Duodenal mucosa (tissue), 2 donors: Measurements from ENCODE around the gene SH2D4B.

Experiments
- H3K27ac ChIP-seq: one replicate; pipeline ENCODE4 v1.7.0; 2013; ENCODE audit warnings: low read depth, low read length
- H3K27me3 ChIP-seq, 2 donors: one replicate each; pipeline ENCODE4 v1.7.0; 2013; ENCODE audit warnings: low read length in 2 of 2, control low read depth in 1 of 2; ENCODE audit not compliant: insufficient read depth in 2 of 2, control insufficient read depth in 1 of 2
- H3K36me3 ChIP-seq, 2 donors: one replicate each; pipeline ENCODE4 v1.7.0; 2013; ENCODE audit warnings: low read length in 2 of 2, control low read depth in 1 of 2; ENCODE audit not compliant: insufficient read depth in 2 of 2, control insufficient read depth in 1 of 2
- H3K4me1 ChIP-seq, 2 donors: one replicate each; pipeline ENCODE4 v1.7.0; 2013; ENCODE audit warnings: low read length in 2 of 2, control low read depth in 1 of 2; ENCODE audit not compliant: insufficient read depth in 2 of 2, control insufficient read depth in 1 of 2
- H3K4me3 ChIP-seq, 2 donors: one replicate each; pipeline ENCODE4 v1.7.0; 2013; ENCODE audit warnings: low read length in 2 of 2, low read depth in 1 of 2
- H3K9ac ChIP-seq, 2 donors: one replicate each; pipeline ENCODE4 v1.7.0; 2013; ENCODE audit warnings: low read length in 2 of 2, low read depth in 1 of 2
- H3K9me3 ChIP-seq, 2 donors: one replicate each; pipeline ENCODE4 v1.7.0; 2013; ENCODE audit warnings: low read length in 2 of 2, control low read depth in 1 of 2; ENCODE audit not compliant: control insufficient read depth in 1 of 2

SH2D4B gene

GRCh38 chr10:80633383-80633860 is 95.7 kb downstream of the SH2D4B start:
- H3K9ac ChIP-seq = no peak overlapping the region
- H3K4me3 ChIP-seq = no peak overlapping the region
- H3K9me3 ChIP-seq = no peaks in the 10 kb centered on the region
- H3K27ac ChIP-seq = no peak overlapping the region
- no peaks in the 10 kb centered on the region for H3K27me3 ChIP-seq
- no peaks in the 10 kb centered on the region for H3K36me3 ChIP-seq
- H3K4me1 ChIP-seq = no peaks in the 10 kb centered on the region

GRCh38 chr10:80633910-80634309 is 96.2 kb downstream of the SH2D4B start:
- Histone ChIP-seq H3K36me3 (no peaks in the 10 kb centered on the region), H3K27ac (no peak overlapping the region), H3K4me1 (no peaks in the 10 kb centered on the region), H3K27me3 (no peaks in the 10 kb centered on the region), H3K9ac (no peak overlapping the region), H3K4me3 (no peak overlapping the region), H3K9me3 (no peaks in the 10 kb centered on the region)

DNA sequence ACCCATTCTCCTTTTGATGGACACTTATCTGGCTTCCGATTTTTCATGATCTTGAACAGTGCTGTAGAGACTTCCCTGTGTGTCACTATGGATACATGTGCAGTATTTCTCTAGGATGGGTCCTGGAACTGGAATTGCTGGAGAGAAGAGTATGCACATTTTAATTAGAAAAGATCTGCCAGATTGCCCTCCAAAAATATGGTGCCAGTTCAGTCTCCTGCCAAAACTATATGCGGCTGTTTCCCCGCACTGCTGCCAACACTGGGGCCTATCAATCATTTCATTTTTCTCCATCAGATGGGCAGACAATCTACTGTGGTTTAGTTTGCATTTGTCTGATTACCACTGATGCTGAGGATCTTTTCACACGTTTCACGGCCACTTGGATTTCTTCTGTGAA is 105.0 kb downstream of the SH2D4B start:
- Histone ChIP-seq H3K9ac (no peak overlapping the region), H3K36me3 (no peaks in the 10 kb centered on the region), H3K4me1 (no peaks in the 10 kb centered on the region), H3K9me3 (no peaks in the 10 kb centered on the region), H3K27me3 (no peaks in the 10 kb centered on the region), H3K4me3 (no peak overlapping the region), H3K27ac (no peak overlapping the region)

DNA sequence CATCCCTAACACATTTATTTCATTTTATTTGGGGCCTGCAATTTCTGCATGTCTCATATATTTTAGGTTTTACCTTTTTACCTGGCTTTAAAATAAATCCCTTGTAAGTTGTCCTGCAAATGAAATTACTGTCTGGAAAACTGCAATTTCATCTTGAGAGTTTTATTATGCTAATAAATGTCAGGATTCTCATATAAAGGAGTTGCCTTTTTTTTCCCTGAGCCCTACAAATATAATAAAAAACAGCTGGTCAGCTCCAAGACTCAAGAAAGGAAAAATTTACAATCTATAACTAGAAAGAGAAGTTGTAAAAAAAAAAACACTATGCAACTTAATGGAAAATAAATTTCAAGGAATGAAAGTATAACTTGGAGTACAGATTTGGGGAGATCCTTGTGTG is 108.7 kb downstream of the SH2D4B start:
- H3K9ac ChIP-seq = no peak overlapping the region
- no peak overlapping the region for H3K4me3 ChIP-seq
- H3K36me3 ChIP-seq = no peaks in the 10 kb centered on the region
- no peaks in the 10 kb centered on the region for H3K4me1 ChIP-seq
- no peak overlapping the region for H3K27ac ChIP-seq
- H3K9me3 ChIP-seq = no peaks in the 10 kb centered on the region
- no peaks in the 10 kb centered on the region for H3K27me3 ChIP-seq

GRCh38 chr10:80647173-80647833 is 109.6 kb downstream of the SH2D4B start:
- Histone ChIP-seq H3K36me3 (no peaks in the 10 kb centered on the region), H3K9me3 (no peaks in the 10 kb centered on the region), H3K27ac (no peak overlapping the region), H3K4me3 (no peak overlapping the region), H3K27me3 (no peaks in the 10 kb centered on the region), H3K9ac (no peak overlapping the region), H3K4me1 (no peaks in the 10 kb centered on the region)

GRCh38 chr10:80648106-80648505 is 110.4 kb downstream of the SH2D4B start:
- no peak overlapping the region for H3K9ac ChIP-seq
- H3K27me3 ChIP-seq = no peaks in the 10 kb centered on the region
- no peak overlapping the region for H3K4me3 ChIP-seq
- H3K36me3 ChIP-seq = no peaks in the 10 kb centered on the region
- H3K27ac ChIP-seq = no peak overlapping the region
- no peaks in the 10 kb centered on the region for H3K9me3 ChIP-seq
- H3K4me1 ChIP-seq = no peaks in the 10 kb centered on the region

GRCh38 chr10:80649183-80649582 is 111.5 kb downstream of the SH2D4B start:
- H3K4me3 ChIP-seq = no peak overlapping the region
- no peak overlapping the region for H3K9ac ChIP-seq
- no peak overlapping the region for H3K27ac ChIP-seq
- peaks cover 0 to 7% of the 10 kb centered on the region in 2 donors for H3K9me3 ChIP-seq
- H3K4me1 ChIP-seq = no peaks in the 10 kb centered on the region
- no peaks in the 10 kb centered on the region for H3K36me3 ChIP-seq
- H3K27me3 ChIP-seq = no peaks in the 10 kb centered on the region

DNA sequence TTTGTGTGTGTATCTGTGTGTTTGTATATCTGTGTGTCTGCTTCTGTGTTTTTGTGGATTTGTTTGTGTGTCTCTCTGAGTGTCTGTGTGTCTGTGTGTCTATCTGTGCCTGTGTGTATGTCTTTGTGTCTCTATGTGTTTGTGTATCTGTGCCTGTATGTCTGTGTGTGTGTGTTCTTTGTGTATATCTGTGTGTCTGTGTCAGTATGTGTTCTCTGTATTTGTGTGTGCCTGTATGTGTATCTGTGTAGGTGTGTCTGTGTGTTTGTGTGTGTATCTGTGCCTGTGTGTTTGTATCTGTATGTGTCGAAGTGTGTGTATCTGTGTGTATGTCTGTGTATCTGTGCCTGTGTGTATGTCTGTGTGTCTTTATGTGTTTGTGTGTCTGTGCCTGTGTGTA is 118.2 kb downstream of the SH2D4B start:
- Histone ChIP-seq H3K27me3 (no peaks in the 10 kb centered on the region), H3K4me3 (no peak overlapping the region), H3K9me3 (peaks cover 6 to 15% of the 10 kb centered on the region in 2 donors), H3K36me3 (no peaks in the 10 kb centered on the region), H3K27ac (no peak overlapping the region), H3K9ac (no peak overlapping the region), H3K4me1 (no peaks in the 10 kb centered on the region)

DNA sequence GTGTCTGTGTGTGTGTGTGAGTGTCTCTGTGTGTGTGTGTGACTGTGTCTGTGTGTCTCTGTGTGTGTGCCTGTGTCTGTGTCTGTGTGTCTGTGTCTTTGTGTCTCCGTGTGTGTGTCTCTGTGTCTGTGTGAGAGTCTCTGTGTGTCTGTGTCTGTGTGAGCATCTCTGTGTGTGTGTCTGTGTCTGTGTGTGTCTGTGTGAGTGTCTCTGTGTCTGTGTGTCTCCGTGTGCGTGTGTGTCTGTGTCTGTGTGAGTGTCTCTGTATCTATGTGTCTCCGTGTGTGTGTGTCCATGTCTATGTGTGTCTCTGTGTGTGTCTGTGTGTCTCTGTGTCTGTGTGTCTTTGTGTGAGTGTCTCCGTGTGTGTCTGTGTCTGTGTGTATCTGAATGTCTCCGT is 120.4 kb downstream of the SH2D4B start:
- no peak overlapping the region for H3K4me3 ChIP-seq

DNA sequence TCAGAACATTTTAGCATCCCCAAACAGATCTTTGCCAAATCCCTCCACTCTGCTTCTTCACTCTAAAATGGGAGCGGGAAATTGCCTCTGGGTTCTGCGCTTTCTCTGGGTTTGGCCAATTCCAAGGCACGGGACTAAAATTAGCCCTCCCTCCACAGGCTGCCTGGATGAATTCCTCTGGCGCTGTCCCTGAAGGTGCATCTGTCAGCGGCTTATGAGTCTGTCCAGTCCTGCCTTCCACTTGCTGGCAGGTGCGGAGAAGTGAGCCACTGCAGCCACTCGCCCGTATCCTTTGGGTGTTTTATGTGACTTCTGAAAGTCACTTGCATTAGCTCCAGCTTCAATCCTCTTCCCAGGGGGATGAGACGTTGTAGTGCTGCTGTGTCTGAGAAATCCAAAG is 121.6 kb downstream of the SH2D4B start:
- Histone ChIP-seq H3K4me3 (no peak overlapping the region), H3K36me3 (no peaks in the 10 kb centered on the region), H3K27ac (no peak overlapping the region), H3K9me3 (peaks cover 6 to 7% of the 10 kb centered on the region in 2 donors), H3K9ac (no peak overlapping the region), H3K27me3 (no peaks in the 10 kb centered on the region), H3K4me1 (no peaks in the 10 kb centered on the region)

More for the DNA sequence above, 120.4 kb downstream of the SH2D4B start:
- Histone ChIP-seq H3K27ac (no peak overlapping the region), H3K9me3 (peaks cover 6 to 15% of the 10 kb centered on the region in 2 donors), H3K27me3 (no peaks in the 10 kb centered on the region), H3K4me1 (no peaks in the 10 kb centered on the region), H3K9ac (no peak overlapping the region), H3K36me3 (no peaks in the 10 kb centered on the region)
